Neural cell (in vitro differentiated cells): ENCODE results near the gene ACAD10. TPM values are rescaled to one million over a fixed set of nuclear protein-coding genes. Genes with fewer than 3 reads are reported as not detected.
"Not testable (repeated sequence)": the region's sequence is repeated elsewhere in the genome, so short reads cannot be mapped to it uniquely, and the experiment has no call there.

Source experiments
- H2AFZ ChIP-seq: fragments of 200-600, 300-800 bp; sonication (generic), shearing (Covaris generic); 2 replicates; pipeline ENCODE4 v1.6.0; 2014; ENCODE audit warnings: low read depth, mild to moderate bottlenecking, antibody characterized with exemption, low read length, moderate library complexity
- H3F3A ChIP-seq: fragments of 200-600 bp; shearing (Covaris generic); 2 replicates; pipeline ENCODE4 v1.6.1; 2016; ENCODE audit warnings: mild to moderate bottlenecking, moderate library complexity, mixed read lengths, antibody characterized with exemption, low read length; ENCODE audit not compliant: insufficient read depth, poor library complexity, severe bottlenecking
- H3K27ac ChIP-seq: fragments of 200-600, 300-800 bp; sonication (generic), shearing (Covaris generic); 2 replicates; pipeline ENCODE4 v1.5.1; 2014; ENCODE audit warnings: mild to moderate bottlenecking, low read length, moderate library complexity
- H3K27me3 ChIP-seq: fragments of 300-800, 200-600 bp; sonication (generic), shearing (Covaris generic); 2 replicates; pipeline ENCODE4 v1.6.0; 2014; ENCODE audit warnings: mild to moderate bottlenecking, low read depth, low read length, moderate library complexity; ENCODE audit not compliant: insufficient read depth
- H3K36me3 ChIP-seq: fragments of 300-800, 200-600 bp; sonication (generic), shearing (Covaris generic); 2 replicates; pipeline ENCODE4 v1.5.1; 2014; ENCODE audit warnings: mild to moderate bottlenecking, antibody characterized with exemption, low read length, moderate library complexity; ENCODE audit not compliant: insufficient read depth
- H3K4me2 ChIP-seq: fragments of 300-800, 200-600 bp; sonication (generic), shearing (Covaris generic); 2 replicates; pipeline ENCODE4 v1.6.0; 2014; ENCODE audit warnings: mild to moderate bottlenecking, low read length
- H3K4me3 ChIP-seq: fragments of 300-800, 200-600 bp; sonication (generic), shearing (Covaris generic); 2 replicates; pipeline ENCODE4 v1.5.1; 2014; ENCODE audit warnings: mild to moderate bottlenecking, low read length, moderate library complexity
- H3K79me2 ChIP-seq: fragments of 200-600 bp; shearing (Covaris generic); replicated peaks from 2 replicates; pipeline ENCODE4 v1.6.0; 2014; ENCODE audit warnings: mild to moderate bottlenecking, low read length, moderate library complexity; ENCODE audit not compliant: insufficient read depth
- H3K9ac ChIP-seq: fragments of 300-800, 200-600 bp; sonication (generic), shearing (Covaris generic); 2 replicates; pipeline ENCODE4 v1.6.1; 2016; ENCODE audit warnings: mild to moderate bottlenecking, low read length, mixed read lengths
- H3K9me2 ChIP-seq: fragments of 200-600 bp; shearing (Covaris generic); 2 replicates; pipeline ENCODE4 v1.6.1; 2016; ENCODE audit warnings: mild to moderate bottlenecking, low read length, mixed read lengths; ENCODE audit not compliant: insufficient read depth
- H3K9me3 ChIP-seq: fragments of 200-600, 300-800 bp; sonication (generic), shearing (Covaris generic); 2 replicates; pipeline ENCODE4 v1.6.1; 2016; ENCODE audit warnings: mild to moderate bottlenecking, mixed run types, low read length, moderate library complexity, mixed read lengths
- H4K20me1 ChIP-seq: fragments of 200-600 bp; shearing (Covaris generic); 2 replicates; pipeline ENCODE4 v1.6.1; 2016; ENCODE audit warnings: mild to moderate bottlenecking, mixed run types; ENCODE audit not compliant: insufficient read depth
- CTCF ChIP-seq: fragments of 450-650 bp; IDR thresholded peaks from 2 replicates; pipeline ENCODE4 v1.5.1; 2014; ENCODE audit warnings: antibody characterized with exemption, mild to moderate bottlenecking, moderate library complexity; ENCODE audit not compliant: poor library complexity, severe bottlenecking
- EP300 ChIP-seq: fragments of 450-650 bp; conservative IDR thresholded peaks from 2 replicates; pipeline ENCODE4 v1.6.1; 2014; ENCODE audit warnings: antibody characterized with exemption, mild to moderate bottlenecking, moderate library complexity; ENCODE audit not compliant: poor library complexity, severe bottlenecking
- EZH2 ChIP-seq: fragments of 200-600, 300-800 bp; shearing (Covaris generic), sonication (generic); IDR thresholded peaks from 2 replicates; pipeline ENCODE4 v1.6.1; 2014; ENCODE audit warnings: antibody characterized with exemption, low read length, borderline replicate concordance, mild to moderate bottlenecking; ENCODE audit not compliant: insufficient read depth, poor library complexity, severe bottlenecking
- MXI1 ChIP-seq: fragments of 450-650 bp; conservative IDR thresholded peaks from 2 replicates; pipeline ENCODE4 v1.6.1; 2014; ENCODE audit warnings: antibody characterized with exemption, mild to moderate bottlenecking; ENCODE audit not compliant: poor library complexity, severe bottlenecking
- POLR2AphosphoS5 ChIP-seq: IDR thresholded peaks from 2 replicates; pipeline ENCODE4 v1.6.1; 2012
- RAD21 ChIP-seq: fragments of 450-650 bp; conservative IDR thresholded peaks from 2 replicates; pipeline ENCODE4 v1.6.1; 2014; ENCODE audit warnings: antibody characterized with exemption, mild to moderate bottlenecking, moderate library complexity
- SMC3 ChIP-seq: fragments of 450-650 bp; conservative IDR thresholded peaks from 2 replicates; pipeline ENCODE4 v1.6.1; 2014; ENCODE audit warnings: antibody characterized with exemption, mild to moderate bottlenecking, moderate library complexity; ENCODE audit not compliant: poor library complexity
- TAF1 ChIP-seq: IDR thresholded peaks from 2 replicates; pipeline ENCODE4 v1.6.1; 2012; ENCODE audit warnings: low read depth
- polyA plus RNA-seq: library from polyadenylated mRNA; depleted of rRNA; stranded (reverse); fragments of >200 nt; gene quantifications from 2 replicates; pipeline ENCODE4 v1.2.3, GENCODE V29; 2014
- TF ChIP-seq, protein P1 (sequence below): IDR thresholded peaks from 2 replicates; pipeline ENCODE4 v1.6.1; 2012; ENCODE audit warnings: borderline replicate concordance

ACAD10 gene
- polyA plus RNA-seq, 1 donor from 2014 or later, result 25.7 TPM

- Histone ChIP-seq H3K9me3 (no peaks in the 10 kb centered on the region), H3F3A (no peaks in the 10 kb centered on the region), H3K27me3 (no peaks in the 10 kb centered on the region), H3K9me2 (no peaks in the 10 kb centered on the region), H3K27ac (no peak overlapping the region), H4K20me1 (no peaks in the 10 kb centered on the region), H2AFZ (no peak overlapping the region), H3K4me3 (no peak overlapping the region), H3K4me2 (no peak overlapping the region), H3K9ac (no peak overlapping the region), H3K36me3 (no peaks in the 10 kb centered on the region), H3K79me2 (no peaks in the 10 kb centered on the region)
- TF ChIP-seq MXI1 (no peak), POLR2AphosphoS5 (no peak), EP300 (no peak), RAD21 (no peak), TAF1 (no peak), EZH2 (no peak), CTCF (no peak), SMC3 (no peak)
- TF ChIP-seq, protein P1, sequence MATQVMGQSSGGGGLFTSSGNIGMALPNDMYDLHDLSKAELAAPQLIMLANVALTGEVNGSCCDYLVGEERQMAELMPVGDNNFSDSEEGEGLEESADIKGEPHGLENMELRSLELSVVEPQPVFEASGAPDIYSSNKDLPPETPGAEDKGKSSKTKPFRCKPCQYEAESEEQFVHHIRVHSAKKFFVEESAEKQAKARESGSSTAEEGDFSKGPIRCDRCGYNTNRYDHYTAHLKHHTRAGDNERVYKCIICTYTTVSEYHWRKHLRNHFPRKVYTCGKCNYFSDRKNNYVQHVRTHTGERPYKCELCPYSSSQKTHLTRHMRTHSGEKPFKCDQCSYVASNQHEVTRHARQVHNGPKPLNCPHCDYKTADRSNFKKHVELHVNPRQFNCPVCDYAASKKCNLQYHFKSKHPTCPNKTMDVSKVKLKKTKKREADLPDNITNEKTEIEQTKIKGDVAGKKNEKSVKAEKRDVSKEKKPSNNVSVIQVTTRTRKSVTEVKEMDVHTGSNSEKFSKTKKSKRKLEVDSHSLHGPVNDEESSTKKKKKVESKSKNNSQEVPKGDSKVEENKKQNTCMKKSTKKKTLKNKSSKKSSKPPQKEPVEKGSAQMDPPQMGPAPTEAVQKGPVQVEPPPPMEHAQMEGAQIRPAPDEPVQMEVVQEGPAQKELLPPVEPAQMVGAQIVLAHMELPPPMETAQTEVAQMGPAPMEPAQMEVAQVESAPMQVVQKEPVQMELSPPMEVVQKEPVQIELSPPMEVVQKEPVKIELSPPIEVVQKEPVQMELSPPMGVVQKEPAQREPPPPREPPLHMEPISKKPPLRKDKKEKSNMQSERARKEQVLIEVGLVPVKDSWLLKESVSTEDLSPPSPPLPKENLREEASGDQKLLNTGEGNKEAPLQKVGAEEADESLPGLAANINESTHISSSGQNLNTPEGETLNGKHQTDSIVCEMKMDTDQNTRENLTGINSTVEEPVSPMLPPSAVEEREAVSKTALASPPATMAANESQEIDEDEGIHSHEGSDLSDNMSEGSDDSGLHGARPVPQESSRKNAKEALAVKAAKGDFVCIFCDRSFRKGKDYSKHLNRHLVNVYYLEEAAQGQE, result no peak
These were observed 29.4 kb downstream of the ACAD10 start for GRCh38 chr12:111715279-111715678.

GRCh38 chr12:111719316-111719715 lies 33.5 kb downstream of the ACAD10 start:
- not testable (repeated sequence) for H3K27me3 ChIP-seq, H3K79me2 ChIP-seq, H3K36me3 ChIP-seq, H3K27ac ChIP-seq, H3F3A ChIP-seq, H3K9me3 ChIP-seq, H3K9ac ChIP-seq, H4K20me1 ChIP-seq, H3K4me2 ChIP-seq, H3K4me3 ChIP-seq, H3K9me2 ChIP-seq, H2AFZ ChIP-seq

- TF ChIP-seq, protein P1, result no peak
- TF ChIP-seq MXI1 (no peak), RAD21 (no peak), TAF1 (no peak), CTCF (no peak), POLR2AphosphoS5 (no peak), EZH2 (no peak), SMC3 (no peak), EP300 (no peak)
- H3K79me2 ChIP-seq, result no peaks in the 10 kb centered on the region
- H3K4me2 ChIP-seq, result no peak overlapping the region
- no peaks in the 10 kb centered on the region for H4K20me1 ChIP-seq
- no peaks in the 10 kb centered on the region for H3K27me3 ChIP-seq
- H3K4me3 ChIP-seq, result no peak overlapping the region
- no peaks in the 10 kb centered on the region for H3F3A ChIP-seq
- no peaks in the 10 kb centered on the region for H3K9me2 ChIP-seq
- no peak overlapping the region for H2AFZ ChIP-seq
- H3K27ac ChIP-seq, result no peak overlapping the region
- no peaks in the 10 kb centered on the region for H3K36me3 ChIP-seq
- H3K9me3 ChIP-seq, result no peaks in the 10 kb centered on the region
- no peak overlapping the region for H3K9ac ChIP-seq
These were observed 34.6 kb downstream of the ACAD10 start for GRCh38 chr12:111720457-111720856.
